ENCODE measurements around the gene SFXN4.

DNA sequence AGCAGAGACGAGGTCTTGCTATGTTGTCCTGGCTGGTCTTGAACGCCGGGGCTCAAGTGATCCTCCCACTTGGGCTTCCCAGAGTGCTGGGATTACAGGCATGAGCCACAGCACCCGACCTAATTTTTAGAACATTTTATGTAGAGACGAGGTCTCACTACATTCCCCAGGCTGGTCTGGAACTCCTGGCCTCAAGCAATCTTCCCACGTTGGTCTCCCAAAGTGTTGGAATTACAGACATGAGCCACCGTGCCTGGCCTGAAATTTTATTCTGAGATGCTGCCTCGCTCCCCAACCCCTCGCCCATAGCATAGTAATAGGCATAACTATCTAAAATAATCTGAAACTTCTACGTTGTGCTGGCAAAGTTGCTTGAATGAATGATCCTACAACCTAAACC is 21.9 kb downstream of the SFXN4 start:
- TF ChIP-seq, protein P1, sequence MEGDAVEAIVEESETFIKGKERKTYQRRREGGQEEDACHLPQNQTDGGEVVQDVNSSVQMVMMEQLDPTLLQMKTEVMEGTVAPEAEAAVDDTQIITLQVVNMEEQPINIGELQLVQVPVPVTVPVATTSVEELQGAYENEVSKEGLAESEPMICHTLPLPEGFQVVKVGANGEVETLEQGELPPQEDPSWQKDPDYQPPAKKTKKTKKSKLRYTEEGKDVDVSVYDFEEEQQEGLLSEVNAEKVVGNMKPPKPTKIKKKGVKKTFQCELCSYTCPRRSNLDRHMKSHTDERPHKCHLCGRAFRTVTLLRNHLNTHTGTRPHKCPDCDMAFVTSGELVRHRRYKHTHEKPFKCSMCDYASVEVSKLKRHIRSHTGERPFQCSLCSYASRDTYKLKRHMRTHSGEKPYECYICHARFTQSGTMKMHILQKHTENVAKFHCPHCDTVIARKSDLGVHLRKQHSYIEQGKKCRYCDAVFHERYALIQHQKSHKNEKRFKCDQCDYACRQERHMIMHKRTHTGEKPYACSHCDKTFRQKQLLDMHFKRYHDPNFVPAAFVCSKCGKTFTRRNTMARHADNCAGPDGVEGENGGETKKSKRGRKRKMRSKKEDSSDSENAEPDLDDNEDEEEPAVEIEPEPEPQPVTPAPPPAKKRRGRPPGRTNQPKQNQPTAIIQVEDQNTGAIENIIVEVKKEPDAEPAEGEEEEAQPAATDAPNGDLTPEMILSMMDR (conservative IDR thresholded peaks at IDR 0.05; ENCODE audit: low read length): no peak
- TF ChIP-seq EZH2phosphoT487 (IDR thresholded peaks at IDR 0.05; ENCODE audit: borderline replicate concordance, low read depth, low read length): no peak

Measured in OCI-LY7 (cell line).